HG03060 (cell line): Measurements from ENCODE around the gene RAB19.

Experiments used
- ATAC-seq: cut with Tn5 transposase; IDR thresholded peaks from one replicate; pipeline ENCODE4 v1.9.1; 2021; ENCODE audit warnings: low read depth, moderate number of reproducible peaks; ENCODE audit not compliant: unreplicated experiment

The RAB19 gene

GRCh38 chr7:140403878-140404564 lies at the start of gene RAB19:
Gene RAB19, plus strand, starts transcription at chr7:140404058. Its CDS starts 3,589 bp downstream, at chr7:140407647.
- no peak for ATAC-seq

GRCh38 chr7:140358024-140358411 lies 45.8 kb upstream of the RAB19 start:
- no peak for ATAC-seq

GRCh38 chr7:140358412-140359051 lies 45.3 kb upstream of the RAB19 start:
- ATAC-seq: no peak

- no peak for ATAC-seq
Measured at GRCh38 chr7:140360697-140361229, 43.1 kb upstream of the RAB19 start.

GRCh38 chr7:140364819-140365218 lies 39.0 kb upstream of the RAB19 start:
- no peak for ATAC-seq

- no peak for ATAC-seq
Measured at GRCh38 chr7:140367528-140367927, 36.3 kb upstream of the RAB19 start.

- ATAC-seq: no peak
Measured at GRCh38 chr7:140369294-140369693, 34.6 kb upstream of the RAB19 start.

GRCh38 chr7:140375323-140375722 lies 28.5 kb upstream of the RAB19 start:
- no peak for ATAC-seq

GRCh38 chr7:140375892-140376730 lies 27.7 kb upstream of the RAB19 start:
- ATAC-seq: no peak

GRCh38 chr7:140383954-140384713 lies 19.7 kb upstream of the RAB19 start:
- no peak for ATAC-seq

- ATAC-seq: no peak
Measured at GRCh38 chr7:140384894-140385545, 18.8 kb upstream of the RAB19 start.

GRCh38 chr7:140389445-140389844 lies 14.4 kb upstream of the RAB19 start:
- no peak for ATAC-seq

GRCh38 chr7:140390034-140390433 lies 13.8 kb upstream of the RAB19 start:
- ATAC-seq: no peak

GRCh38 chr7:140390466-140391190 lies 13.2 kb upstream of the RAB19 start:
- ATAC-seq: no peak

- ATAC-seq: no peak
Measured at GRCh38 chr7:140391634-140392033, 12.2 kb upstream of the RAB19 start.

- no peak for ATAC-seq
Measured at GRCh38 chr7:140393756-140394306, 10.0 kb upstream of the RAB19 start.

- ATAC-seq: peak; percentile 57
Measured at GRCh38 chr7:140397784-140398750, 5.8 kb upstream of the RAB19 start, which contains the start of gene SLC37A3. Gene SLC37A3, minus strand, starts transcription at chr7:140398530. Its CDS starts 16,004 bp downstream, at chr7:140382526.

GRCh38 chr7:140398821-140399220 lies 5.0 kb upstream of the RAB19 start:
- no peak for ATAC-seq
